Gastrocnemius medialis (tissue), 4 donors: ENCODE results near the gene MTG2.

ENCODE experiments used
- CTCF ChIP-seq, 5 experiments: fragments of 450-650 bp in 3 of 5; fragments of 200-600 bp in 2 of 5; sonication (generic) in 2 of 5; IDR thresholded peaks in 4 of 5; conservative IDR thresholded peaks in 1 of 5; 1 replicate in 4 of 5; 2 replicates in 1 of 5; pipeline ENCODE4 v1.5.1; 2016 to 2019; ENCODE audit warnings: antibody characterized with exemption in 5 of 5, mild to moderate bottlenecking in 3 of 5, moderate library complexity in 3 of 5
- POLR2A ChIP-seq, 2 donors: fragments of 450-650 bp; IDR thresholded peaks; one replicate each; pipeline ENCODE4 v1.6.1; 2017; ENCODE audit warnings: antibody characterized with exemption in 2 of 2, mild to moderate bottlenecking in 2 of 2, moderate library complexity in 2 of 2

GRCh38 chr20:62170536-62170935, 12.3 kb upstream of the MTG2 start:
- no peak for TF ChIP-seq CTCF (IDR thresholded peaks at IDR 0.05 in 4 of 5, conservative IDR thresholded peaks at IDR 0.05 in 1 of 5)
- TF ChIP-seq POLR2A (IDR thresholded peaks at IDR 0.05), result no peak
